Posterior vena cava (tissue), 2 donors: ENCODE data around the gene ALKBH8. TPM values are rescaled to one million over a fixed set of nuclear protein-coding genes. Genes with fewer than 3 reads are reported as not detected.
"Not testable (repeated sequence)": the region's sequence is repeated elsewhere in the genome, so short reads cannot be mapped to it uniquely, and the experiment has no call there.

Experiments
- DNase-seq: peaks from one replicate; pipeline ENCODE4 v3.0.0-alpha.2; 2020; ENCODE audit warnings: low spot score
- intact Hi-C, 2 donors: fragments of 100-400 bp; cut with DNase I; formaldehyde crosslinking; loops; one replicate each; pipeline versions ENCODE4 v1.14.1 to v1.14.2; 2022 to 2023
- total RNA-seq, 2 donors: library from RNA; stranded (reverse); fragmentation: NEBNext Ultra II Directional; extraction: Animal tissue kit (Norgen Biotek cat#: 25700); gene quantifications; one replicate each; pipeline ENCODE4 v1.2.1, GENCODE V29; 2021
- donor health status: DM: yes; HTN: yes; CAD: no.
- donor health status: DM: yes; HTN: yes; CAD: no.

Gene ALKBH8
- total RNA-seq, 2 donors from 2014 or later: 10.3 to 10.7 TPM

DNA sequence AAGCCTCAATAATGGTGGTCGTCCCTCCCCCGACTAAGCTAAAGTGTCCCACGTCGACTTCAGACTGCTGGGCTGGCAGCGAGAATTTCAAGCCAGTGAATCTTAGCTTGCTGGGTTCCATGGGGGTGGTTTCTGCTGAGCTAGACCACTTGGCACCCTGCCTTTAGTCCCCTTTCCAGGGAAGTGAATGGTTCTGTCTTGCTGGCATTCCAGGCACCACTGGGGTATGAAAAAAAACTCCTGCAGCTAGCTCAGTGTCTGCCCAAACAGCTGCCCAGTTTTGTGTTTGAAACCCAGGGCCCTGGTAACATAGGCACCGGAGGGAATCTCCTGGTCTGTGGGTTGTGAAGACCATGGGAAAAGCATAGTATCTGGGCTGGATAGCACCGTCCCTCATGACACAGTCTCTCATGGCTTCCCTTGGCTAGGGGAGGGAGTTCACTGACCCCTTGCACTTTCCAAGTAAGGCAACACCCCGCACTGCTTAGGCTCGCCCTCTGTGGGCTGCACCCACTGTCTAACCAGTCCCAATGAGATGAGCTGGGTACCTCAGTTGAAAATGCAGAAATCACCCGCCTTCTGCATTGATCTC, 99.2 kb downstream of the ALKBH8 start:
- intact Hi-C loops, DNase-seq: not testable (repeated sequence)

DNA sequence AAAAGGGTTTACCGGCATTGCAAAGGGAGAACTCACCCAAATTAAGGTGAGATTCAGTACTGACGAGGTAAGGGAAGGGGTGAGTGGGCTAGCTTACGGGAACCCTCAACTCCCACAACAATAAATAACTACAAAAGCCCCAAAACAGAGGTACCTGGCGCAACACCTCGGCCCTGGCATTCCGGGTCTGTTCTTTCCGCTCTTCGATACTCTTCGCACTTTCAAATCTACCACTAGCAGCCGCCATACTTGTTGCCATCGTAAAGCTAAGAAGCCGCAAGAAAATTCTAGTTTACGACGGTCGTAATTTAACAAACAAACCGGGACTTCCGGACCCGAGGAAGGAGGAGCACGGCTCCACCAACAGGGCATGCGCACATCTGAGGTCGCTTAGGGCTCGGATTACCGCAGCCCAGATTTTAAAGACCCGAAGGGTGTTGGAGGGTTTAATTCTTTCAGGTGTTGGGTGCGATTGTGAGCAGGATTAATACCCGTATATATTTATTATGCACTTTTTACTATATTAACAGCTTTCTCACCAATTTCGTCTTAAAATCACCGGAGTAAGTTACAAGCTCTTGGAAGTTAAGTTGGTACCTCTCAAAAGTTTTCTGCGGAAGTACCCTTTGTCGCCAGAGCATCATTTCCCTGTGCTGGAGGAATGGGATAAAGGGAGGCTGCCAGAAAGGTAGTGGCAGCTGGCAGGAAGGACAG, 107.8 kb downstream of the ALKBH8 start, which contains the start of gene CWF19L2:
CWF19L2 (minus strand) TSS at position 268 of the 714 bp plus-strand sequence; CDS start at position 259, 9 bp downstream.
- peak; percentile 97 for DNase-seq
- intact Hi-C loops: no loop called here

- no peak for DNase-seq
- intact Hi-C loops: no loop called here
Observed at GRCh38 chr11:107457205-107457557, 108.4 kb downstream of the ALKBH8 start.

GRCh38 chr11:107453594-107454286, 111.8 kb downstream of the ALKBH8 start:
- intact Hi-C loops: no loop called here
- DNase-seq: peak; percentile 74

Other genes starting within 250 kb of the ALKBH8 start
- 10 to 100 TPM; 14.7 to 17.1 TPM for gene CWF19L2, start 107.9 kb downstream of the ALKBH8 start, total RNA-seq
- gene ELMOD1, start 25.4 kb upstream of the ALKBH8 start, total RNA-seq: 1 to 10 TPM; 1.6 to 3.3 TPM
- gene SLN, start 146.3 kb upstream of the ALKBH8 start, total RNA-seq: 100 to 1,000 TPM; 159 to 475 TPM